Measurements from ENCODE around the gene TMSB4Y. TPM values are rescaled to one million over a fixed set of nuclear protein-coding genes. Genes with fewer than 3 reads are reported as not detected.
A peak's percentile ranks its signal among the peaks of the same experiment; 100 is the strongest.

TMSB4Y gene
- total and polyA plus RNA-seq, 2 of the 13 experiments (the other 11 are each of a cell fraction or from before 2014, with no cell fraction given) = 0.15 to 0.49 TPM

GRCh38 chrY:13703568-13703968 lies at the start of gene TMSB4Y (continued):
- TF ChIP-seq ZFP36 (IDR thresholded peaks at IDR 0.05; ENCODE audit: borderline replicate concordance, low read depth, low read length, partially characterized antibody) (no peak), TCF7L2 (IDR thresholded peaks at IDR 0.05; ENCODE audit: low read depth, low read length) (no peak), ZNF350 (CRISPR knock-in tag; IDR thresholded peaks at IDR 0.05; ENCODE audit: borderline replicate concordance, low read depth) (no peak), SNRNP70 (IDR thresholded peaks at IDR 0.05; ENCODE audit: low read depth, low read length) (no peak), SRF (IDR thresholded peaks at IDR 0.05; ENCODE audit: low read depth, low read length) (no peak), DZIP1 (CRISPR knock-in tag; IDR thresholded peaks at IDR 0.05) (no peak), NFYC (CRISPR knock-in tag; IDR thresholded peaks at IDR 0.05) (no peak), CREB3 (CRISPR knock-in tag; IDR thresholded peaks at IDR 0.05) (no peak), RFX3 (CRISPR knock-in tag; IDR thresholded peaks at IDR 0.05) (no peak), EP300 (IDR thresholded peaks at IDR 0.05; ENCODE audit: low read depth in 2 of 2, low read length in 2 of 2) (no peak), EP300 (CRISPR knock-in tag; IDR thresholded peaks at IDR 0.05; ENCODE audit: borderline replicate concordance) (no peak), ZNF879 (CRISPR knock-in tag; IDR thresholded peaks at IDR 0.05) (no peak), TEAD3 (CRISPR knock-in tag; optimal IDR thresholded peaks at IDR 0.05; ENCODE audit: borderline replicate concordance) (peak; percentile 29), ZNF503 (CRISPR knock-in tag; IDR thresholded peaks at IDR 0.05) (no peak), ZNF501 (CRISPR knock-in tag; IDR thresholded peaks at IDR 0.05) (no peak), CC2D1A (CRISPR knock-in tag; IDR thresholded peaks at IDR 0.05) (no peak), ZNF263 (CRISPR knock-in tag; IDR thresholded peaks at IDR 0.05) (no peak), PHF8 (CRISPR knock-in tag; IDR thresholded peaks at IDR 0.05) (peak; percentile 52), AHR (CRISPR knock-in tag; IDR thresholded peaks at IDR 0.05) (no peak), MZF1 (CRISPR knock-in tag; IDR thresholded peaks at IDR 0.05; ENCODE audit: borderline replicate concordance) (no peak), TBX2 (CRISPR knock-in tag; IDR thresholded peaks at IDR 0.05; ENCODE audit: borderline replicate concordance) (no peak), ZNF781 (CRISPR knock-in tag; IDR thresholded peaks at IDR 0.05; ENCODE audit: borderline replicate concordance, not compliant biosample characterization) (no peak), ZHX1 (CRISPR knock-in tag; IDR thresholded peaks at IDR 0.05; ENCODE audit: low read depth) (no peak)
